AG09319 (cell line): ENCODE results near the gene SLC7A8.

ENCODE experiments used
- DNase-seq: peaks from one replicate; pipeline ENCODE4 v3.0.0-alpha.2; 2010; ENCODE audit warnings: low read depth; ENCODE audit errors: extremely low read depth
- TF ChIP-seq, protein P1 (sequence below): IDR thresholded peaks from 2 replicates; pipeline ENCODE4 v1.5.1; 2011; ENCODE audit warnings: low read depth, mild to moderate bottlenecking, inconsistent platforms, low read length, moderate library complexity

SLC7A8 gene

DNA sequence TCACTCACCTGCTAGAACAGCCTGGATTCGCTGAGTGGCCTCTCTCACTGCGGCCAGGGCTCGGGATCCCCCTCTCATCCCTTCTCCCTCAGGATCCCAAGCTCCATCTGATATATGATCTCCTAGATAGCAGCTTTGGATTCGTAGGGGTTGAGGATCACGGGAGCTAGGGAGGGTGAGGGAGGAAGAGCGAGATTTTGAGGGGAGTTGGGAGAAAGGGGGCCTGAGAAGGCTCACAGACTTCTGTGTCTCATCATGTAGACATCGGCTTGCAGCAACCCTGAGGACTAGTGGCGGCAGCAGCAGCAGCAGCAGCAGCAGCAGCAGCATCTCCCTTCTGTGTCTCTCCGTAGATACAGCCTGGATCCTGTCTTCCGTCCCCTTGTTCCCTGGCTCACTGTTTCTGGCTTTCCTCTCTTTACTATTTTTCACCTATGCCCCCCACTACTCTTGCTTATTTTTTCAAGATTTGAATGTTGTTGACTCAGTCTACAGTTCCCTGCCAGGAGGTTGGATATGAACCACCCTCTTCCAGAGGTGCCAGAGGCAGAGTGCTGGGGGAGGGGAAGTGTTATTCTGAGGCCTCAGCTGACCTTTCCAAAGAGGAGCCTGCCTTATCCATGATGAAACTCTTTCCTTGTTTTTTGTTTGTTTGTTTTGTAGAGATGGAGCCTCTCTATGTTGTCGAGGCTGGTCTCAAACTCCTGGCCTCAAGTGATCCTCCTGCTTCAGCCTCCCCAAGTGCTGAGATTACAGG, 78.7 kb downstream of the SLC7A8 start, which contains the start of gene CIROP:
Gene CIROP, minus strand, starts transcription at position 399 of the 757 bp plus-strand sequence. Its CDS starts 69 bp downstream, at position 330.
- DNase-seq: no peak
- TF ChIP-seq, protein P1, sequence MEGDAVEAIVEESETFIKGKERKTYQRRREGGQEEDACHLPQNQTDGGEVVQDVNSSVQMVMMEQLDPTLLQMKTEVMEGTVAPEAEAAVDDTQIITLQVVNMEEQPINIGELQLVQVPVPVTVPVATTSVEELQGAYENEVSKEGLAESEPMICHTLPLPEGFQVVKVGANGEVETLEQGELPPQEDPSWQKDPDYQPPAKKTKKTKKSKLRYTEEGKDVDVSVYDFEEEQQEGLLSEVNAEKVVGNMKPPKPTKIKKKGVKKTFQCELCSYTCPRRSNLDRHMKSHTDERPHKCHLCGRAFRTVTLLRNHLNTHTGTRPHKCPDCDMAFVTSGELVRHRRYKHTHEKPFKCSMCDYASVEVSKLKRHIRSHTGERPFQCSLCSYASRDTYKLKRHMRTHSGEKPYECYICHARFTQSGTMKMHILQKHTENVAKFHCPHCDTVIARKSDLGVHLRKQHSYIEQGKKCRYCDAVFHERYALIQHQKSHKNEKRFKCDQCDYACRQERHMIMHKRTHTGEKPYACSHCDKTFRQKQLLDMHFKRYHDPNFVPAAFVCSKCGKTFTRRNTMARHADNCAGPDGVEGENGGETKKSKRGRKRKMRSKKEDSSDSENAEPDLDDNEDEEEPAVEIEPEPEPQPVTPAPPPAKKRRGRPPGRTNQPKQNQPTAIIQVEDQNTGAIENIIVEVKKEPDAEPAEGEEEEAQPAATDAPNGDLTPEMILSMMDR: no peak

GRCh38 chr14:23104070-23104590, 79.3 kb downstream of the SLC7A8 start:
- DNase-seq: no peak
- TF ChIP-seq, protein P1: no peak

DNA sequence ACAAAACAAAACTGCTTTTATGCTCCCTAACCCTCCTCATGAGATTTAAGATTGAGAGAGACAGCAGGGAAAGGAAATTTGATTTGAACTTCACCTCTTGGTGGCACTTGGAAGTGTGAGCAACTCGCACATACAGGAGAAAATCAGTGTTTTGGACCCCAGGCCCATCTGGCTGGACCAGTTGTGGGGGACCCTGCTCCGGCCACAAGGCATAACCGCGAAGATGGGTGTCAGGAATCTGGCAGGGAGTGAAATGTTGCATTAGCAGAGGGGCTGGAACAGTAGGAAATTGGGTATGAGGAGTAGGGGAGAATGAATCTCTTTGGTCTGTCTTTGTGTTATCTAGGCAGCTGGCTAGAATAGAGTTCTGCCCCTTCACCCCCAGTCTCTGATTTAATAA, 79.9 kb downstream of the SLC7A8 start:
- TF ChIP-seq, protein P1: no peak
- DNase-seq: no peak

- no peak for DNase-seq
- TF ChIP-seq, protein P1: no peak
Measured at GRCh38 chr14:23102801-23103200, 80.7 kb downstream of the SLC7A8 start.

GRCh38 chr14:23101986-23102625, 81.4 kb downstream of the SLC7A8 start:
- no peak for DNase-seq
- TF ChIP-seq, protein P1: no peak

- TF ChIP-seq, protein P1: no peak
- no peak for DNase-seq
Measured at GRCh38 chr14:23101213-23101970, 82.1 kb downstream of the SLC7A8 start.
